Measurements from ENCODE around the gene TTC16. TPM values are rescaled to one million over a fixed set of nuclear protein-coding genes. Genes with fewer than 3 reads are reported as not detected.
A peak's percentile ranks its signal among the peaks of the same experiment; 100 is the strongest.

TTC16 gene
- total RNA-seq, 2 experiments from 2014 or later, result 1.2 to 5.2 TPM

DNA sequence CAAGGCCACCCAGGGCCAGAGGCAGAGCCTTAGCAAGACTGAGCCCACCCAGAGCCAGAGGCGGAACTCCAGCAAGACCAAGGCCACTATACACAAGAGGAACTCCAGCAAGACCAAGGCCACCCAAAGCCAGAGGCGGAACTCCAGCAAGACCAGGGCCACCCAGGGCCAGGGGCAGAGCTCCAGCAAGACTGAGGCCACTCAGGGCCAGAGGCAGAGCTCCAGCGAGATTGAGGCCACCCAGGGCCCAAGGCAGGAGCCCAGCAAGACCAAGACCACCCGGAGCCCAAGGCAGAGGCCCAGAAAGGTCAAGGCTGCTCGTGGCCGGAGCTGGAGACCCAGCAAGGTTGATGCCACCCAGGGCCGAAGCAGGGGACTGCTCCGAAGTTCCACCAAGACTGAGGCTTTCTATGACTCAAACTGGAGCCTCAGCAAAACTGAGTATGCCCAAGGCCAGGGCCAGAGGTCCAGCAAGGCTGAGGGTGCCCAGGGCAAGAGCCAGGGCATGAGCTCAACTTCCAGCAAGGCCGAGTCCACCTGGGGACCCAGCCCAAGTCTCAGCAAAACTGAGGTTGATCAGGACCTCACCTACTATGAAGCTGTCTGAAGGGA, 15.0 kb downstream of the TTC16 start:
- CTCF ChIA-PET, result interaction anchor here (1.0 to 1.5 kb wide), 4 partner anchors 141 to 205 kb away, joined by 3 to 8 read pairs (median 4); no protein-coding TSS in a partner anchor
- Mint-ChIP-seq H3K4me1 (peaks cover 19% of the 10 kb centered on the region), H3K9me3 (ENCODE audit: low read depth) (no peaks in the 10 kb centered on the region), H3K27me3 (no peaks in the 10 kb centered on the region), H3K36me3 (peaks cover 2% of the 10 kb centered on the region), H3K27ac (no peak overlapping the region), H3K4me3 (no peak overlapping the region)
- DNase-seq (no peak), ATAC-seq (no peak)

DNA sequence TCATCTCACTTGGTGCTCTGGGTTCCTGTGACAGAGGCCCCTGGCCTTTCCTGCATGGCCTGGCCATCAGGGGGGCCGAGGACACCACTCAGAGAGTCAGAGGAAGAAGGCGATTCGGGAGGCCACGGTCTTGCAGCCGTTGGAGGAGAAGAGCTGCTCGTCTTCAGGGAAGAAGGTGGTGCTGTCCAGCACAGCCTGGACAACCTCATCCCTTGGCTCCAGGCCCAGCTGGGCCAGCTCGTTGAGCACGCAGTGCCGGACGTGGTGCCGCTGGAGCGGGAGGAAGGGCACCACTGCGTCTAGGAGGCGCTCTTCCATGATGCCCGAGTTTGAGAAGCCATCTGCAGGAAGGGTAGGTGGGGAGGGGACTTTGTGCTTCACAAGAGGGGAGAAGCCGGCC, 16.1 kb downstream of the TTC16 start:
- CTCF ChIA-PET, result interaction anchor here (1.1 to 3.6 kb wide), 5 partner anchors 25 to 206 kb away, joined by 3 to 45 read pairs (median 5); partner anchors contain the start of gene CFAP157

DNA sequence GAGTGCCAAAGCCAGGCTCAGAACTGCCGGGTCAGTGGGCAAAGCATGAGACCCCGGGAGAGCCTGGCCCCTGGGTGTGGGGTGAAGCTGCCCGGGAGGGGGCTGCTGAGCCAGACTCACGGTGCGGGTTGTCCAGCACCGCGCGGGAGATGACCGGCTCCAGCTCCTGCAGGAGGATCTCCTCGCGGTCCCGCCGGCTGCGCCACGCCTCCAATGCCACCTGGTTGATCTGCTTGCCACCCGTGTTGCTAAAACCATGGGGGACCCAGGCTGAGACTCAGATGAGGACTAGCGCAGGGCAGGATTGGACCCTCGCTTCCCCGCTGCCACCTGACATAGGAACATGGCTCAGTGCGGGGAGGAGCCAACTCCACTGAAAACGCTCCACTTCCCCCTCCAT, 16.6 kb downstream of the TTC16 start:
- no peaks in the 10 kb centered on the region for H3K27me3 Mint-ChIP-seq
- no peak for DNase-seq
- no peak overlapping the region for H3K4me3 Mint-ChIP-seq
- no peaks in the 10 kb centered on the region for H3K9me3 Mint-ChIP-seq (ENCODE audit: low read depth)
- H3K4me1 Mint-ChIP-seq, result peaks cover 20% of the 10 kb centered on the region
- no peak overlapping the region for H3K27ac Mint-ChIP-seq
- H3K36me3 Mint-ChIP-seq, result peaks cover 3% of the 10 kb centered on the region
- ATAC-seq, result no peak
- CTCF ChIA-PET, result interaction anchor here (1.1 to 5.3 kb wide), 6 partner anchors 26 to 207 kb away, joined by 3 to 86 read pairs (median 4); partner anchors contain the start of genes CDK9 and CFAP157

More for the DNA sequence above, 16.1 kb downstream of the TTC16 start:
- no peak for DNase-seq
- no peak for ATAC-seq
- H3K36me3 Mint-ChIP-seq, result peaks cover 2% of the 10 kb centered on the region
- no peaks in the 10 kb centered on the region for H3K27me3 Mint-ChIP-seq
- no peak overlapping the region for H3K27ac Mint-ChIP-seq
- H3K9me3 Mint-ChIP-seq (ENCODE audit: low read depth), result no peaks in the 10 kb centered on the region
- peaks cover 20% of the 10 kb centered on the region for H3K4me1 Mint-ChIP-seq
- no peak overlapping the region for H3K4me3 Mint-ChIP-seq

DNA sequence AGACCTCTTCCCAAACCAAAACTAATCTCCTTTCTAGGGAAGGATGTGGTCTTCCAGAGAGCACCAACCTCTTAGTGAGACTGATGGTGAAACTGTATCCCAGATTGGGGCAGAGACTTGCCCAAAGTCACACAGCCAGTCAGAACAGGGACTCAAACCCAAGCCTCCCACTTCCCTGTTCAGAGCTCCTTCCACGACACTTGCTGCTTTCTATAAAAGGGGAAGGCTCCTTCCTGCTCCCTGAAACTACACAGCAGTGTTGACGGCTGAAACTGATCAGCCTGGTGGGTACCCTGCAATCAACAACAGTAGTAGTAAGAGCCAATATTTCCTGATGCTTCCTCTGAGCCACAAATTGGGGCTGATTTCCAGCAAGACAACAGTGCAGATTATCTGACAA, 17.7 kb downstream of the TTC16 start:
- no peak for DNase-seq
- ATAC-seq, result no peak
- Mint-ChIP-seq H3K4me3 (peak overlapping the region; percentile 76), H3K27me3 (no peaks in the 10 kb centered on the region), H3K4me1 (peaks cover 20% of the 10 kb centered on the region), H3K27ac (peak overlapping the region; percentile 79), H3K9me3 (ENCODE audit: low read depth) (no peaks in the 10 kb centered on the region), H3K36me3 (peaks cover 9% of the 10 kb centered on the region)
- CTCF ChIA-PET, result interaction anchor here (1.0 to 5.3 kb wide), 18 partner anchors 11 to 230 kb away, joined by 4 to 86 read pairs (median 23); partner anchors contain the start of genes CDK9, CFAP157, PTRH1 and STXBP1

DNA sequence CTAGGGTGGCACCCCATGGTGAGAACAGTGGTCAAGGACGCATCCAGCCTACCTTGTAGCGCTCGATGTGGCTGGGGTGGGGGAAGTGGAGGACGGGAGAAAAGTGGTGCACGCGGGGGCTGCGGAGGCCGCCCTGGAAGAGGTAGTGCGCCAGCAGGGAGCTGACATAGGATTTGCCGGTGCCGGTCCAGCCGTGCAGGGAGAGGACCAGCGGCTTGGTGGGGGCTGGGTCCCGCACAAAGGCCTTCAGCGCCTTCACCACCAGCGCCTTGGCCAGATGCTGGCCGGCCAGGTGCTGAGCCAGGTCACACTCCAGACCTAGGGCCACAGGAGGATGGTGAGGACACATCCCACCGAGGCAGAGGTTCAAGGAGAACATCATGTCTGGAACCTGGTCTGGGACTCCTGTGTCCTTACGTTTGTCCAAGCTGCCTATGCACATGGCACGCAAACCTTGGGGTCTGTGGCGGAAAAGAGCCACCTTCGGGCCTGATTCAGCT, 18.4 kb downstream of the TTC16 start:
- Mint-ChIP-seq H3K4me1 (peaks cover 20% of the 10 kb centered on the region), H3K9me3 (ENCODE audit: low read depth) (no peaks in the 10 kb centered on the region), H3K36me3 (peaks cover 9% of the 10 kb centered on the region), H3K27me3 (no peaks in the 10 kb centered on the region), H3K4me3 (peak overlapping the region; percentile 76), H3K27ac (peak overlapping the region; percentile 79)
- CTCF ChIA-PET, result interaction anchor here (0.6 to 5.3 kb wide), 76 partner anchors 9 to 793 kb away, joined by 3 to 86 read pairs (median 5); partner anchors contain the start of genes CDK9, CFAP157, ENG and PIP5KL1
- ATAC-seq (no peak), DNase-seq (no peak)

DNA sequence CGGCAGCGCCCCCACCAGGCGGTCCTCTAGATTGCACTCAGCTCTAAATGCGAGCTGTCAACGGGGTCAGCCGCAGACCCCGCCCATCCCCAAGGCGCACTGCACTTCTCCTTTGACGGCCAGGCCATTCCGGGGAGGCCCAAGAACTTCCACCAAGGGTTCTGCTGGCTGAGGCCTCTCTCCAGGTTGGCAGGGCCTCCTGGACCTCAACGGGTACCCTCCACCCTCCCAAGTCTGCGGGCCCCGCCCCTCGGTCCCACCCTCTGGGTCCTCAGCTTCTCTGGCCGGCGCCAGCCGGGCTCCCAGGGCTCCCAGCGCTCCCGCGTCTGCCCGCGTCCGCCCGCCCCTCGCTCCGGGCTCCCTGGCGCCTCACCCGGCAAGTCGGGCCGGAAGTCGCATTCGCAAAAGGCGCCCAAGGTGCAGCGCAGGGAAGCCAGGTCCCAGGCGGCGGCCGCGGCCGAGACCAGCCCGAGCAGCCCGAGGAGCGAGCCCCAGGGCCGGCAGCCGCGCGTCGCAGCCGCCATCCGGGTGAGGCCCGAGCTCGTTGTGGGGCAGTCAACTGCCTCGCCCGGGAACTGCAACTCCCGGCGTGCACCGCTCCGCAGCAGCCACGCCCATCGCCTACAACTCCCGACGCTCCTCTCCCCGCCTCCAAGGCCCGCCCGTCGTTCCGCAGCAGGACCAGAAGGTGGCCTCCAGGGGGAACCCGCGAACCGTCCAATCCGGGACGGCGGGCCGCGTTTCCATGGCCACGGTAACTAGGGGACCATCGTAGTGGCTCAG, 19.1 kb downstream of the TTC16 start, which contains the start of gene TOR2A:
Gene TOR2A (minus strand): TSS at position 548 of the 783 bp plus-strand sequence. CDS start 24 bp downstream, at position 524.
- DNase-seq (peak; percentile 98), ATAC-seq (peak; percentile 93)
- Mint-ChIP-seq H3K9me3 (ENCODE audit: low read depth) (no peaks in the 10 kb centered on the region), H3K4me3 (peak within 1 kb of the TSS; percentile 76), H3K27me3 (no peaks in the 10 kb centered on the region), H3K4me1 (peaks cover 20% of the 10 kb centered on the region), H3K27ac (peak within 1 kb of the TSS; percentile 83), H3K36me3 (peaks cover 9% of the 10 kb centered on the region)
- CTCF ChIA-PET, result interaction anchor here (0.6 to 5.3 kb wide), 85 partner anchors 10 to 794 kb away, joined by 3 to 86 read pairs (median 5); partner anchors contain the start of genes CDK9, CFAP157, ENG and FPGS

DNA sequence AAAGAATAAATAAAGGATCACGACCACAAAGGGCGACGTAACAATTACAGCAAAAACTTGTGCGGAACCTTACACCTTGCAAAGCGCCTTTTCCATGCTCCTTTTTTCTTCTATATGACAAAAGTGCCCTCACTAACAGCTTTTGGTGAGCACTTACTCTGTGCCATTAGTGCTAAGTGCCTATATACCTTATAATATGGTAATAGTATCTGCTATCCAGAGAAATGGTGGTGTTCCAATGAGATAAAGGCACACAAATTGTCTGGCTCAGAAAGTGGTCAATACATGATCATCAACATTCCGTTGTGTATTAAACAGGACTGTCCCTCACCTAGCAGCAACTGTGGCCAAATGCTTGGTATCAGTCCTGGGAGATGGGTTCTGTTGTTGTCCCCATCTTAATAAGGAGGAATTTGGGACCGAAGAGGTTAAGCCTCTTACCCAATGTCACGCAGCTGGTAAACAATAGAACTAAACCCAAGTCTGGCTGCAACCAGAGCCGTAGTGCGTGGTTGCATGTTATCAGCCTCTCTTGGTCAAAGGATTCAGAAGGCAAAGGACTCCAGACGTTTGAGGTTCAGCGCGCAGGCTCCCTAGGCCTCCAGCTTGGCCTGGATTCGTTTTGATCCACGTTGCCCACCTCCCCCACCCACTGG, 19.8 kb downstream of the TTC16 start:
- CTCF ChIA-PET, result interaction anchor here (0.7 to 5.3 kb wide), 50 partner anchors 9 to 329 kb away, joined by 3 to 86 read pairs (median 8); partner anchors contain the start of genes CDK9, CFAP157, ENG and PTRH1
- Mint-ChIP-seq H3K27me3 (no peaks in the 10 kb centered on the region), H3K9me3 (ENCODE audit: low read depth) (no peaks in the 10 kb centered on the region), H3K36me3 (peaks cover 9% of the 10 kb centered on the region), H3K4me1 (peaks cover 20% of the 10 kb centered on the region), H3K27ac (peak overlapping the region; percentile 83), H3K4me3 (peak overlapping the region; percentile 76)
- DNase-seq (no peak), ATAC-seq (no peak)

DNA sequence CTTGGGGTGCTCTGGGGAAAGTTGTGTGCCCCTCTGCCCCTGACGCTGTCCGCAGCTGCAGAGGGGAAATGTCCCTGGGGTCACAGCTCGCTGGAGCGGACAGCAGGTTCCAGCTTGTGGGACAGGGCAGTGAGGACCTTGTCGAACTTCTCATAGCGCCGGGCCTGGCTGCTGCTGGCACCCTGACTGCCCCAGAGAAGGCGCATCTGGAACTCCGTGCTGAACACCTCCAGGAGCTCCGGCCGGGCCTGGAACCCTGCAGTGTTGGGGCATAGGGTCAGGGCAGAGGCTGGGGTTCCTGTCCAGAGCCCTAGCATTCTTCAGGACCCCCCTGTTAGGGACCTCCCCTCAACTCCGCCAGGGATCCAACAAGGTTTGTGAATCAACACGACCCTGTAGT, 22.8 kb downstream of the TTC16 start:
- ATAC-seq (no peak), DNase-seq (no peak)
- no peak overlapping the region for H3K27ac Mint-ChIP-seq
- H3K36me3 Mint-ChIP-seq, result peaks cover 23% of the 10 kb centered on the region
- CTCF ChIA-PET, result no interaction called here
- no peak overlapping the region for H3K4me3 Mint-ChIP-seq
- no peaks in the 10 kb centered on the region for H3K27me3 Mint-ChIP-seq
- H3K4me1 Mint-ChIP-seq, result peaks cover 17% of the 10 kb centered on the region
- H3K9me3 Mint-ChIP-seq (ENCODE audit: low read depth), result no peaks in the 10 kb centered on the region

DNA sequence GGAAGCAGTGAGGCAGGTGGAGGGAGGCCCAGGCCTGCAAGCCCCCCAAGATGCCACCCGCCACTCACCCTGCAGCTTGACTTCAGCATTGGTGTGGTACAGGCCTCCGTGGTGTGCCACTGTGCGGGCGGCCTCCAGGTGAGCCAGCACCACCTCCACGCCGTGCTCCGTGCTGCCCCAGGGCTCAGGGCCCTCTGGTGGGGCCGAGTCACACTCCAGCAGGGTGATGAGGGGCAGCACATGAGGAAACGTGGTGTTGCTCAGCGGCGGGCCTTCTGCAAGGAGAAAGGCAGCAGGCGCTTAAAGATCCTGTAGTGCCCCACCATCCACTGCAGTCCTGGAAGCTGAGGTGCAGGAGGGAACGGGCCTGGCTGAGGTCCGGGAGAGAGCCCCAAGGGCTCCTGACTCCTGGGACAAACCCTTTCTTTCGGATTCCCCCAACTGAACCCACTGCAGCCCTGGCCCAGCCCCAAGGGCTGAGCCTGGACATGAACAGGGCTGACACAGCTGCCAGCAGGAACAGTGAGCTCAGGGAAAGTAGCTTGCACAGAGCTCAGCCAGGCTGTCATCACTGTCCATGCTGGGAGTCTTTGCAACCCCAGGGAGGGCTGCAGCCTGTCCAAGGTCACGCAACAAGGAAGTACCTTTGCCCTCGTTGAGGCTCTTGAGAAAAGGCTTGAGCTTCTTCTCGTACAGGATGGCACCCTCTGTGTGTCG, 23.9 kb downstream of the TTC16 start:
- Mint-ChIP-seq H3K27ac (no peak overlapping the region), H3K4me1 (peaks cover 8% of the 10 kb centered on the region), H3K9me3 (ENCODE audit: low read depth) (no peaks in the 10 kb centered on the region), H3K27me3 (no peaks in the 10 kb centered on the region), H3K4me3 (no peak overlapping the region), H3K36me3 (peaks cover 25% of the 10 kb centered on the region)
- no peak for ATAC-seq
- no peak for DNase-seq
- CTCF ChIA-PET, result interaction anchor here (2.3 kb wide), 1 partner anchor 130 kb away, joined by 7 read pairs; no protein-coding TSS in a partner anchor

DNA sequence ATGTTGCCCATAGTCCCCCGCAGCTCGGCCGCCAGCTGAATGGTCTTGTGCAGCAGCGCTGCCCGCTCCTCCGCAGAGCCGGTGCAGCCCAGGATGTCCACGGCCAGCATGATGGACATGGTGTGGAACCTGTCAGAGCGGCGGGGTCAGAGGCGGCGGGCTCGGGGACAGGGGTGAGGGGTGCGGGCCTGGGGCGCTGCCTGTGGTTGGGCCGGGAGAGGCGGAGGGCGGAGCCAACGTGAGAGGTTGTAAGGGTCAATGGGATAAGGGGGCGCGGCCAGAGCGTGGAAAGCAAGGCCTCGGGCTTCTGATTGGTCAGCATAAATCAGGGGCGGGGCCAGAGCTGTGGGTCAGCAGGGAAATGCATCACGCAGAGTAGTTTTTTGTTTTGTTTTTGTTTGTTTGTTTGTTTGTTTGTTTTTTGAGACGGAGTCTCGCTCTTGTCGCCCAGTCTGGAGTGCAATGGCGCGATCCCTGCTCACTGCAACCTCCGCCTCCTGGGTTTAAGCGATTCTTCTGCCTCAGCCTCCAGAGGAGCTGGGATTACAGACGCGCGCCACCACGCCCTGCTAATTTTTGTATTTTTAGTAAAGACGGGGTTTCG, 26.1 kb downstream of the TTC16 start:
- peaks cover 38% of the 10 kb centered on the region for H3K36me3 Mint-ChIP-seq
- H3K27ac Mint-ChIP-seq, result no peak overlapping the region
- CTCF ChIA-PET, result interaction anchor here (1.2 to 3.2 kb wide), 4 partner anchors 31 to 180 kb away, joined by 4 to 13 read pairs (median 6); no protein-coding TSS in a partner anchor

DNA sequence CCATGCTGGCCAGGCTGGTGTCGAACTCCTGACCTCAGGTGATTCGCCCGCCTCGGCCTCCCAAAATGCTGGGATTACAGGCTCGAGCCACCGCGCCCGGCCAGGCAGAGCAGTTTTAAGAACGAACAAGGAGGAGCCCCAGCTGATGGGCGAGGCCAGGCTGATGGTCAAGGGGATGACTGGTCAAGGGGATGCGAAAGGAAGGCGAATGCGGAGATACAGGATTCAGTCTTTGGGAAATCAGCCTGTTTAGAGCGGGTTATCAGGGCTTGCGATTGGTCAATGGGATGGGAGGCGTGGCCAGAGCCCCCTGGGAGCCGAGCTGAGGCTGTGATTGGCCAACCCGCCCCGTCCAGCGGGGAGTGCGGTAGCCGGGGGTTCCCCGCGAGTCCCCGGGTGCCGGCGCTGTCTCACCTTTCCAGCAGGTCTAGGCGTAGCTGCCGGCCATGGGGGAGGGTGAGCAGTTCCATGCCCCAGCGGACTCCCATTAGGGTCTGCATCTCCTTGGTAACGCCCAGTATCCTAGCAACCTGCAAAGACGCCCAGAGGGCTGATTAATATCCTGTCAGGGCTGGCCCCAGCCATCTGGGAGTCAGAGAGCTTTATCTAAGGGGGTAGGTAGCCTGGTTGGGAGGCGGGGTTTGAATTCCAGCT, 26.7 kb downstream of the TTC16 start:
- CTCF ChIA-PET, result interaction anchor here (1.2 to 3.4 kb wide), 5 partner anchors 22 to 127 kb away, joined by 3 to 14 read pairs (median 5); no protein-coding TSS in a partner anchor
- H3K4me1 Mint-ChIP-seq, result peaks cover 4% of the 10 kb centered on the region
- H3K27me3 Mint-ChIP-seq, result no peaks in the 10 kb centered on the region
- peaks cover 39% of the 10 kb centered on the region for H3K36me3 Mint-ChIP-seq
- H3K27ac Mint-ChIP-seq, result no peak overlapping the region
- DNase-seq (no peak), ATAC-seq (no peak)
- H3K9me3 Mint-ChIP-seq (ENCODE audit: low read depth), result no peaks in the 10 kb centered on the region
- H3K4me3 Mint-ChIP-seq, result no peak overlapping the region

More for the DNA sequence above, 26.1 kb downstream of the TTC16 start:
- Mint-ChIP-seq H3K4me1 (peaks cover under 1% of the 10 kb centered on the region), H3K27me3 (no peaks in the 10 kb centered on the region), H3K9me3 (ENCODE audit: low read depth) (no peaks in the 10 kb centered on the region), H3K4me3 (no peak overlapping the region)
- no peak for ATAC-seq
- no peak for DNase-seq

Data from activated CD8-positive, alpha-beta memory T cell treated with anti-CD3 and anti-CD28 coated beads, Interleukin-2, amount 10 ng/mL, durations not matched to agents 7 days and 5 days (primary cell).